ENCODE measurements around the gene HES3. TPM values are rescaled to one million over a fixed set of nuclear protein-coding genes. Genes with fewer than 3 reads are reported as not detected.

The HES3 gene
- total and polyA plus RNA-seq, 8 donors: not detected

DNA sequence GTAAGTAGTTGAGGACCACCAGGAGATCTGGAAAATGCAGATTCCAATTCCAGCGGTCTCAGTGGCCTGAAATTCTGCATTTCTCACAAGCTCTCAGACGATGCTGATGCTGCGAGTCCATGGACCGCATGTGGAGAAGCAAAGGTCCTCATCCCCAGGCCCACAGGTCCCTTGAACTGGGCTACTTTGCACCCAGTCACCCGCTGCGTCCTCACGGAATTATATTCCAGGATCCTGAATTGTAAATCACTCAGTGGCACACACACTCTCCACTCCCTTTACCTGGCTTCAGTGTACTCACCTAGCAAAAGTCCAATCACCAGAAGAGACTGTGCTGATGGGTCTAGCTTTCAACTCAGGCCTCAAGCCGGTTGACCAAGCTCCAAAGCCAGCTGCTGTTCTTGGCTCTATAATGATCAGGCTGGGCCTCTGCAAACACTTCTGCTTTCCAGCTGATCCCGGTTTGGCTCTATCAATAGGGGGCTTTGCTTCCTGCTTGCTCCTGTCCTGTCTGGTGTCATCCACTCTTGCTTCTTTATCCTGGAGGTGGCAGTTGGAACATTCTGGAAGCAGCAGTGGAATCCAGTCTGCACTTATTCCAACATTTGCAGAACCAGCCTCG, 43.7 kb upstream of the HES3 start:
- ATAC-seq (no peak), FAIRE-seq (no peak), DNase-seq (peak in 1 of 6 donors; percentile 2)
- peak overlapping the region in 2 of 4 donors; percentile 71 to 100 for H3K4me3 ChIP-seq
- TF ChIP-seq CTCF (IDR thresholded peaks at IDR 0.05): no peak
- peak overlapping the region; percentile 14 to 64 (median 58) for H3K27ac ChIP-seq
- H3K27me3 ChIP-seq: no peaks in the 10 kb centered on the region
- H3K36me3 ChIP-seq: peaks cover 0 to 11% (median 4%) of the 10 kb centered on the region in 3 donors
- H3K9me3 ChIP-seq: no peaks in the 10 kb centered on the region
- peaks cover 8 to 13% (median 11%) of the 10 kb centered on the region in 3 donors for H3K4me1 ChIP-seq
- 68 to 72% methylated on average over 10 of the region's 10 CpGs for WGBS, 2 donors
- intact Hi-C loops (cut with DNase I): no loop called here

- Histone ChIP-seq H3K4me3 (no peak overlapping the region), H3K9me3 (no peaks in the 10 kb centered on the region), H3K36me3 (no peaks in the 10 kb centered on the region), H3K4me1 (peaks cover 8 to 16% (median 11%) of the 10 kb centered on the region in 3 donors), H3K27me3 (no peaks in the 10 kb centered on the region), H3K27ac (no peak overlapping the region)
- DNase-seq: peak in 2 of 6 donors; percentile 11 to 22
- intact Hi-C loops (cut with DNase I): no loop called here
- FAIRE-seq: no peak
- TF ChIP-seq CTCF (IDR thresholded peaks at IDR 0.05): no peak
- no peak for ATAC-seq
- WGBS, 2 donors: 86 to 90% methylated on average over 7 of the region's 7 CpGs
These were observed 41.7 kb upstream of the HES3 start for GRCh38 chr1:6202256-6202655.

DNA sequence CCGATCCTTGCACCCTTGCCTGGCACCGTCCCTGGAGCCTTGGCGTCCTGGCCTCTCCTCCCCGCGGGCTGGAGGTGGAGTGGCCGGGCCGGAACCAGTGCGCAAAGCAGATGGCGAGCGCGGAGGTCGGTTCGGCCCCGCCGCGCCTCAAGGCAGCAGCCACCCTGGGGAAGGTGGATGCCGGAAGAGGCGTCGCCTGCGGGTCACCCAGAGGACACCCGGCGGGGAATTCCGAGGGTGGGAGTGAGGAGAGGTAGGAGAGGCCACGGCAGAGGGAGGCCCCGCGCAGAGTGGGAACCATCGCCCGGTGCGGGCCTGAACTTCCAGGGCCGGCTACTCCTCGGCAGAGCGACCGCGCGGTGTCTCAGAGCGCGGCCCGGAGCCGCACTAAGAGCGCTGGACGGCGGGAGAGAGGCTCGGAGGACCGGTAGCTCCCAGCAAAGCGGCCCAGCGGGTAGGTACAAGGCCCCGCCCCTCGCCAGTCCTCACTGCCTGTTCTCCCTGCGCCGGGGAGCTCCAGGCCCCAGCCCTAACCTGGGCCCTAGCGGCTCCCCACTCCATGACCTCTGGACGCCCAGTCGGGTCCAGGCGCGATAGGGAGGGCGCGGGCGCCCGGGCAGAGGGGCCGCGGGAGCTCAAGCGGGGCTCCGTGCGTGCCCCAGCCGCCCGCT, 38.0 kb upstream of the HES3 start, which contains the start of gene RNF207:
TSS of gene RNF207 (plus strand) at position 271 of the 671 bp plus-strand sequence. CDS start 417 bp downstream, outside the sequence.
- Histone ChIP-seq H3K27me3 (no peaks in the 10 kb centered on the region), H3K9me3 (no peaks in the 10 kb centered on the region), H3K27ac (peak within 1 kb of the TSS; percentile 79 to 81 (median 80)), H3K4me1 (peaks cover 0 to 3% (median 0%) of the 10 kb centered on the region in 3 donors), H3K4me3 (peak within 1 kb of the TSS; percentile 44 to 77 (median 52)), H3K36me3 (peaks cover 0 to 1% (median 0%) of the 10 kb centered on the region in 3 donors)
- intact Hi-C loops (cut with DNase I): no loop called here
- WGBS, 2 donors: 8% methylated on average over 64 to 66 of the region's 66 CpGs
- FAIRE-seq (no peak), ATAC-seq (peak; percentile 72 to 86 (median 78)), DNase-seq (peak; percentile 68 to 90 (median 72))
- no peak for TF ChIP-seq CTCF (IDR thresholded peaks at IDR 0.05)

- Histone ChIP-seq H3K27me3 (no peaks in the 10 kb centered on the region), H3K4me3 (peak overlapping the region; percentile 44 to 77 (median 52)), H3K36me3 (peaks cover 0 to 5% (median 0%) of the 10 kb centered on the region in 3 donors), H3K9me3 (no peaks in the 10 kb centered on the region), H3K4me1 (peaks cover 0 to 3% (median 0%) of the 10 kb centered on the region in 3 donors), H3K27ac (peak overlapping the region; percentile 79 to 81 (median 80))
- no peak for DNase-seq
- TF ChIP-seq CTCF (IDR thresholded peaks at IDR 0.05): no peak
- intact Hi-C loops (cut with DNase I): no loop called here
- FAIRE-seq: no peak
- ATAC-seq: no peak
- 25 to 35% methylated on average over 25 of the region's 25 CpGs for WGBS, 2 donors
These were observed 37.5 kb upstream of the HES3 start for GRCh38 chr1:6206520-6206855.
